Sigmoid colon (tissue), 7 donors: ENCODE data around the gene CLHC1. TPM values are rescaled to one million over a fixed set of nuclear protein-coding genes. Genes with fewer than 3 reads are reported as not detected.

Experiments used
- DNase-seq: peaks from one replicate; pipeline ENCODE4 v3.0.0-alpha.2; 2019
- H3K27ac ChIP-seq, 4 donors: fragments of 200-600 bp; sonication (generic); one replicate each; pipeline ENCODE4 v1.5.1; 2016 to 2019; ENCODE audit warnings: mild to moderate bottlenecking in 1 of 4
- H3K27me3 ChIP-seq, 3 donors: fragments of 200-600 bp; sonication (generic); one replicate each; pipeline ENCODE4 v1.5.1; 2019; ENCODE audit warnings: mild to moderate bottlenecking in 1 of 3
- H3K36me3 ChIP-seq, 4 donors: fragments of 200-600 bp; sonication (generic); one replicate each; pipeline ENCODE4 v1.5.1; 2016 to 2019
- H3K4me1 ChIP-seq, 4 donors: fragments of 200-600 bp; sonication (generic); one replicate each; pipeline ENCODE4 v1.5.1; 2017 to 2019
- H3K4me3 ChIP-seq, 4 donors: fragments of 200-600 bp; sonication (generic); one replicate each; pipeline ENCODE4 v1.5.1; 2017 to 2019; ENCODE audit warnings: mild to moderate bottlenecking in 2 of 4, moderate library complexity in 1 of 4
- H3K9me3 ChIP-seq, 4 donors: fragments of 200-600 bp in 3 of 4; sonication (generic) in 3 of 4; one replicate each; pipeline versions ENCODE4 v1.5.1 to v1.6.1; 2013 to 2019
- EP300 ChIP-seq, 4 donors: sonication (generic); formaldehyde crosslinking; IDR thresholded peaks; one replicate each; pipeline ENCODE4 v1.6.1; 2017; ENCODE audit warnings: antibody characterized with exemption in 4 of 4
- POLR2A ChIP-seq, 2 donors: fragments of 450-650 bp; IDR thresholded peaks; one replicate each; pipeline ENCODE4 v1.6.1; 2016; ENCODE audit warnings: antibody characterized with exemption in 2 of 2, mild to moderate bottlenecking in 2 of 2, moderate library complexity in 2 of 2
- POLR2AphosphoS5 ChIP-seq, 4 donors: sonication (generic); formaldehyde crosslinking; IDR thresholded peaks; one replicate each; pipeline ENCODE4 v1.6.1; 2017; ENCODE audit warnings: antibody characterized with exemption in 4 of 4
- WGBS, 2 donors: extraction: QIAGEN DNeasy Blood & Tissue Kit; methylation state at CpG; one replicate each; pipeline ENCODE4 v1.1.7; 2013; 5-methylcytosine and 5-hydroxymethylcytosine counted together
- intact Hi-C: fragments of 100-400 bp; cut with DNase I; formaldehyde crosslinking; loops from one replicate; pipeline ENCODE4 v1.15.1; 2023
- polyA plus RNA-seq, 3 donors: library from polyadenylated mRNA; stranded (reverse); fragments of 200-250 nt; gene quantifications; one replicate each; pipeline ENCODE4 v1.2.3, GENCODE V29; 2013
- total RNA-seq, 4 donors: library from RNA; depleted of rRNA; stranded (reverse); fragments of >200 nt; gene quantifications; one replicate each; pipeline ENCODE4 v1.1.0, GENCODE V29; 2016
- TF ChIP-seq, protein P1 (sequence below), 4 experiments: fragments of 450-650 bp in 3 of 4; fragments of 200-600 bp in 1 of 4; IDR thresholded peaks; one replicate each; pipeline ENCODE4 v1.5.1; 2016 to 2019; ENCODE audit warnings: antibody characterized with exemption in 4 of 4, mild to moderate bottlenecking in 3 of 4, moderate library complexity in 2 of 4
- donor health status: healthy with polysubstance abuse.
- donor health status: Bipolar disorder and iron deficiency.
- donor health status: healthy.

CLHC1 gene
- total and polyA plus RNA-seq, 7 donors = 4.4 to 22.4 (median 6.6) TPM

- H3K27me3 ChIP-seq = no peaks in the 10 kb centered on the region
- WGBS, 2 donors = 15 to 17% methylated on average over 1 of the region's 1 CpG
- H3K9me3 ChIP-seq = no peaks in the 10 kb centered on the region
- no peak overlapping the region for H3K27ac ChIP-seq
- no peak overlapping the region for H3K4me3 ChIP-seq
- intact Hi-C loops = loop anchor here (2.0 to 10.0 kb wide), 4 partner anchors 161 to 451 kb away; partner anchors contain the start of gene EML6
- H3K4me1 ChIP-seq = peaks cover 0 to 12% (median 5%) of the 10 kb centered on the region in 4 donors
- H3K36me3 ChIP-seq = no peaks in the 10 kb centered on the region
- TF ChIP-seq POLR2A (IDR thresholded peaks at IDR 0.05) = no peak
- no peak for DNase-seq
Measured at GRCh38 chr2:55176094-55176415, 56.0 kb downstream of the CLHC1 start.

- Histone ChIP-seq H3K27ac (no peak overlapping the region), H3K4me1 (peaks cover 0 to 12% (median 5%) of the 10 kb centered on the region in 4 donors), H3K9me3 (no peaks in the 10 kb centered on the region), H3K4me3 (no peak overlapping the region), H3K27me3 (no peaks in the 10 kb centered on the region), H3K36me3 (no peaks in the 10 kb centered on the region)
- TF ChIP-seq, protein P1, sequence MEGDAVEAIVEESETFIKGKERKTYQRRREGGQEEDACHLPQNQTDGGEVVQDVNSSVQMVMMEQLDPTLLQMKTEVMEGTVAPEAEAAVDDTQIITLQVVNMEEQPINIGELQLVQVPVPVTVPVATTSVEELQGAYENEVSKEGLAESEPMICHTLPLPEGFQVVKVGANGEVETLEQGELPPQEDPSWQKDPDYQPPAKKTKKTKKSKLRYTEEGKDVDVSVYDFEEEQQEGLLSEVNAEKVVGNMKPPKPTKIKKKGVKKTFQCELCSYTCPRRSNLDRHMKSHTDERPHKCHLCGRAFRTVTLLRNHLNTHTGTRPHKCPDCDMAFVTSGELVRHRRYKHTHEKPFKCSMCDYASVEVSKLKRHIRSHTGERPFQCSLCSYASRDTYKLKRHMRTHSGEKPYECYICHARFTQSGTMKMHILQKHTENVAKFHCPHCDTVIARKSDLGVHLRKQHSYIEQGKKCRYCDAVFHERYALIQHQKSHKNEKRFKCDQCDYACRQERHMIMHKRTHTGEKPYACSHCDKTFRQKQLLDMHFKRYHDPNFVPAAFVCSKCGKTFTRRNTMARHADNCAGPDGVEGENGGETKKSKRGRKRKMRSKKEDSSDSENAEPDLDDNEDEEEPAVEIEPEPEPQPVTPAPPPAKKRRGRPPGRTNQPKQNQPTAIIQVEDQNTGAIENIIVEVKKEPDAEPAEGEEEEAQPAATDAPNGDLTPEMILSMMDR (IDR thresholded peaks at IDR 0.05) = peak; percentile 51 to 64 (median 56)
- TF ChIP-seq POLR2AphosphoS5 (IDR thresholded peaks at IDR 0.05) (peak in 1 of 4 donors; percentile 33), EP300 (IDR thresholded peaks at IDR 0.05) (no peak), POLR2A (IDR thresholded peaks at IDR 0.05) (no peak)
- intact Hi-C loops = loop anchor here (2.0 to 10.0 kb wide), 4 partner anchors 161 to 451 kb away; partner anchors contain the start of gene EML6
- no peak for DNase-seq
- WGBS, 2 donors = 22 to 32% methylated on average over 5 of the region's 5 CpGs
Measured at GRCh38 chr2:55175254-55176093, 56.6 kb downstream of the CLHC1 start.

DNA sequence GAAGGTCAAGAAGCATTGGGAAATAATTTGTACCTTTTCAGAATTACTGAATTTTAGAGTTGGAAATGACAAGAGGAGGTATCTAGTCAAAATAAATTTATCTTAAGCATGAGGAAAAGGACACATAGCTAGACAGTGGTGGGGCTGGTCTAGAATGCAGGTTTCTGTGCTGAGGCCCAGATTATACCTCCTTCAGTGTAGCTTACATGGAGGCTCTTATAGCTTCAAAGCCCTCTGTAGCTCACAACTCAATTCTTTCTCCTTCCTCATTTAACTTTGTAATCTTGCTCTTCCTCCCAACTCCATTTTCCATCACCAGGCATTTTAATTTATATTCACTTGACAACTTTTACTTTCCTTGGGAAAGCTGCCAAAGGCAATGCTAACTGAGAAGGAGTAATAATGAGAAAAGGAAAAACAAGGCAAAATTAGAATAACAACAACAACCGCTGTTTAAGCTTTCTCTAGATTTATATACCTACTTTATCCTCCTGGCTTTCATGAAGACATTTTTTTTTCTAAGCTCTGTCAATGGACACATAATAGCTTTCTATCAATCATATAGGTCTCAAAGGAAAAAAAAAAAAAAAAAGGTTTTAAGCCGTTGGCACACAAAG lies 58.5 kb downstream of the CLHC1 start:
- intact Hi-C loops = loop anchor here (10.0 kb wide), 1 partner anchor 449 kb away; the partner anchor contains the start of gene EML6
- no peaks in the 10 kb centered on the region for H3K27me3 ChIP-seq
- no peaks in the 10 kb centered on the region for H3K36me3 ChIP-seq
- no peak for DNase-seq
- 73 to 81% methylated on average over 2 of the region's 2 CpGs for WGBS, 2 donors
- H3K27ac ChIP-seq = no peak overlapping the region
- H3K4me1 ChIP-seq = peaks cover 0 to 26% (median 8%) of the 10 kb centered on the region in 4 donors
- H3K9me3 ChIP-seq = no peaks in the 10 kb centered on the region
- no peak for TF ChIP-seq EP300 (IDR thresholded peaks at IDR 0.05)
- TF ChIP-seq, protein P1 (IDR thresholded peaks at IDR 0.05) = no peak
- no peak overlapping the region for H3K4me3 ChIP-seq

DNA sequence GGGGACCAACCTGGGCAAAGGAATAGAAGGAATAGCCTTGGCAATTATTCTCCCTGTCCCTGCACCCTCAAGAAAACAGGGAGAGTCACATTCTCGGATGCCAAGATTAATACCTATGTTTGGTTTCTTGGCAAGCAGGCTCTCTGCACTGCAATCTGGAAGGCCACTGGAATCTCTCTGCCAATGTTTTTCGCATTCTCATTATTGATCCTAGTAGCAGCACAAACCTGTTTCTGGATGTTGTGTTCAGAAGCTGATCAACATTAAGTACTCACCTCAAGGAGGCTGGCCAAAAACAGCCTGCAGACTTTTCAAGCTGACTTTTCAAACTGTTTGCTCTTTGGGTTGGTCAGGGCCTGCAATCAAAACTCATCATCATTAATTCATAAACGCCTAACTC lies 62.2 kb downstream of the CLHC1 start:
- DNase-seq = no peak
- TF ChIP-seq POLR2AphosphoS5 (IDR thresholded peaks at IDR 0.05) (no peak), EP300 (IDR thresholded peaks at IDR 0.05) (no peak), POLR2A (IDR thresholded peaks at IDR 0.05) (no peak)
- TF ChIP-seq, protein P1 (IDR thresholded peaks at IDR 0.05) = no peak
- Histone ChIP-seq H3K9me3 (no peaks in the 10 kb centered on the region), H3K4me1 (peaks cover 0 to 46% (median 20%) of the 10 kb centered on the region in 4 donors), H3K27me3 (no peaks in the 10 kb centered on the region), H3K27ac (peak overlapping the region in 2 of 4 donors; percentile 41 to 77), H3K4me3 (no peak overlapping the region), H3K36me3 (no peaks in the 10 kb centered on the region)
- 82 to 90% methylated on average over 3 of the region's 3 CpGs for WGBS, 2 donors
- intact Hi-C loops = loop anchor here (2.0 to 10.0 kb wide), 3 partner anchors 121 to 445 kb away; partner anchors contain the start of gene EML6

DNA sequence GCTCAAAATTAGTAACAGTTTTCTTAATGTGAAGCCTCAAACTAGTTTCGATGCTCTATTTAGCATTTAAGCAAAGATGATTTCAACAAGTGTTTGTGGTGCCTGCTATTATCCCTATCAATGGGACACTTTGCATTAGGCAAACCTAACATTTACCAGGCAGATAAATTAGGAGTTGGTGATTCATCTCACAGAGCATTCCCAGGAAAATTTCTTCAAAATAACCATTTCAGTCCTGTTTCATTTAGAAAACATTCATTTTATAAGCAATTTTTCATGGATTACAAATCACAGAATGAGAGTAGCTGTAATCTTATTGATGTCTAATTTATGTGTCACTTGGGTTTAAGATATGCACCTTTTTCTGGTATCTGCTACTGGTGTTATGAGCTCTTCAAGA lies 62.7 kb downstream of the CLHC1 start:
- no peaks in the 10 kb centered on the region for H3K27me3 ChIP-seq
- H3K4me1 ChIP-seq = peaks cover 0 to 49% (median 20%) of the 10 kb centered on the region in 4 donors
- H3K9me3 ChIP-seq = no peaks in the 10 kb centered on the region
- WGBS, 2 donors = 92% methylated on average over 1 of the region's 1 CpG
- TF ChIP-seq POLR2A (IDR thresholded peaks at IDR 0.05) (no peak), POLR2AphosphoS5 (IDR thresholded peaks at IDR 0.05) (no peak), EP300 (IDR thresholded peaks at IDR 0.05) (no peak)
- TF ChIP-seq, protein P1 (IDR thresholded peaks at IDR 0.05) = no peak
- H3K4me3 ChIP-seq = no peak overlapping the region
- intact Hi-C loops = loop anchor here (2.0 kb wide), 2 partner anchors 121 to 155 kb away; no protein-coding TSS in a partner anchor
- peak overlapping the region in 3 of 4 donors; percentile 41 to 77 (median 77) for H3K27ac ChIP-seq
- DNase-seq = no peak
- H3K36me3 ChIP-seq = no peaks in the 10 kb centered on the region
